Heart right ventricle (tissue), 16 donors: ENCODE measurements around the gene HOXD8. TPM values are rescaled to one million over a fixed set of nuclear protein-coding genes. Genes with fewer than 3 reads are reported as not detected.

Experiments
- ATAC-seq, 8 donors: fragments of 200-7000 bp; cut with Tn5 transposase; one replicate each; pipeline ENCODE4 v1.9.1; 2020; ENCODE audit warnings: mild to moderate bottlenecking in 8 of 8, moderate library complexity in 8 of 8, moderate number of reproducible peaks in 1 of 8
- DNase-seq, 2 donors: peaks; one replicate each; pipeline ENCODE4 v3.0.0-alpha.2; 2020
- H3K27ac ChIP-seq, 10 donors: fragments of 200-600 bp; sonication (generic) in 2 of 10; one replicate each; pipeline versions ENCODE4 v1.5.0 to v1.8.0; 2020 to 2022; ENCODE audit warnings: mild to moderate bottlenecking in 3 of 10
- H3K27me3 ChIP-seq, 7 donors: fragments of 200-600 bp; one replicate each; pipeline ENCODE4 v1.8.0; 2021 to 2022; ENCODE audit warnings: mild to moderate bottlenecking in 2 of 7
- H3K36me3 ChIP-seq, 9 donors: fragments of 200-600 bp; sonication (generic) in 1 of 9; one replicate each; pipeline versions ENCODE4 v1.5.0 to v1.8.0; 2020 to 2022; ENCODE audit warnings: mild to moderate bottlenecking in 2 of 9
- H3K4me1 ChIP-seq, 9 donors: fragments of 200-600 bp; sonication (generic) in 1 of 9; one replicate each; pipeline versions ENCODE4 v1.5.0 to v1.8.0; 2020 to 2022; ENCODE audit warnings: mild to moderate bottlenecking in 4 of 9
- H3K4me3 ChIP-seq, 10 donors: fragments of 200-600 bp; sonication (generic) in 2 of 10; one replicate each; pipeline versions ENCODE4 v1.5.0 to v1.8.0; 2020 to 2022; ENCODE audit warnings: mild to moderate bottlenecking in 7 of 10, moderate library complexity in 2 of 10
- H3K9me3 ChIP-seq, 11 donors: fragments of 200-600 bp in 10 of 11; sonication (generic) in 2 of 11; one replicate each; pipeline versions ENCODE4 v1.5.0 to v1.8.0; 2013 to 2022; ENCODE audit warnings: mild to moderate bottlenecking in 2 of 11, control low read depth in 1 of 11, moderate library complexity in 1 of 11
- WGBS, 2 donors: extraction: QIAGEN DNeasy Blood & Tissue Kit; methylation state at CpG; one replicate each; pipeline ENCODE4 v1.1.7; 2013; ENCODE audit warnings: inconsistent platforms in 1 of 2; 5-methylcytosine and 5-hydroxymethylcytosine counted together
- intact Hi-C, 10 donors: fragments of 100-400 bp; cut with DNase I; formaldehyde crosslinking; loops; one replicate each; pipeline versions ENCODE4 v1.11.1 to v1.14.2; 2022
- polyA plus RNA-seq, 2 donors: library from polyadenylated mRNA; stranded (reverse); fragments of 200-250 nt; gene quantifications; one replicate each; pipeline ENCODE4 v1.2.3, GENCODE V29; 2013
- total RNA-seq, 10 donors: library from RNA; stranded (reverse); fragmentation: NEBNext Ultra II Directional in 3 of 10; extraction: Animal tissue kit (Norgen Biotek cat#: 25700) in 3 of 10; gene quantifications; one replicate each; pipeline versions ENCODE4 v1.2.1 to v1.2.4, GENCODE V29; 2021 to 2023
- TF ChIP-seq, protein P1 (sequence below), 9 donors: fragments of 200-600 bp; sonication (generic) in 2 of 9; IDR thresholded peaks; one replicate each; pipeline versions ENCODE4 v1.5.0 to v1.8.0; 2021 to 2022; ENCODE audit warnings: antibody characterized with exemption in 9 of 9, mild to moderate bottlenecking in 5 of 9, moderate library complexity in 1 of 9
- donor health status: Arrhythmogenic right ventricular cardiomyopathy.
- donor health status: ischemic (EF 13 %, LVEDD 7.1; RV severe dilation, severe dysfunction).
- donor health status: healthy with polysubstance abuse.
- donor health status: DM: no; HTN: yes; CAD: no.
- donor health status: DM: no; HTN: no; CAD: no.
- donor health status: ischemic (EF 25% LVEDD 6.9; RV normal size, moderate dysfunction).
- donor health status: ischemic (EF 25% LVEDD 5.7; RV mildly dilated, moderate dysfunction).
- donor health status: healthy.
- donor health status: DM: yes; HTN: yes; CAD: no.
- donor health status: Ischemic cardiomyopathy.
- donor health status: ischemic (EF 35%, LVEDD 5.7; RV mildly dilated, moderate dysfunction).
- donor health status: nonischemic (EF 11% LVEDD 7.7; RV severe dilation, severe dysfunction).
- donor health status: DM: yes; HTN: yes; CAD: no.
- donor health status: PGD.
- donor health status: ischemic (EF 29% LVEDD 5.4; RV normal size, mild dysfunction).
- donor health status: nonischemic (EF 23%, LVEDD 6.1; RV moderate dilation, normal function).

The HOXD8 gene
- total and polyA plus RNA-seq, 12 donors, result 0.26 to 1.5 (median 0.42) TPM; not detected in 2

DNA sequence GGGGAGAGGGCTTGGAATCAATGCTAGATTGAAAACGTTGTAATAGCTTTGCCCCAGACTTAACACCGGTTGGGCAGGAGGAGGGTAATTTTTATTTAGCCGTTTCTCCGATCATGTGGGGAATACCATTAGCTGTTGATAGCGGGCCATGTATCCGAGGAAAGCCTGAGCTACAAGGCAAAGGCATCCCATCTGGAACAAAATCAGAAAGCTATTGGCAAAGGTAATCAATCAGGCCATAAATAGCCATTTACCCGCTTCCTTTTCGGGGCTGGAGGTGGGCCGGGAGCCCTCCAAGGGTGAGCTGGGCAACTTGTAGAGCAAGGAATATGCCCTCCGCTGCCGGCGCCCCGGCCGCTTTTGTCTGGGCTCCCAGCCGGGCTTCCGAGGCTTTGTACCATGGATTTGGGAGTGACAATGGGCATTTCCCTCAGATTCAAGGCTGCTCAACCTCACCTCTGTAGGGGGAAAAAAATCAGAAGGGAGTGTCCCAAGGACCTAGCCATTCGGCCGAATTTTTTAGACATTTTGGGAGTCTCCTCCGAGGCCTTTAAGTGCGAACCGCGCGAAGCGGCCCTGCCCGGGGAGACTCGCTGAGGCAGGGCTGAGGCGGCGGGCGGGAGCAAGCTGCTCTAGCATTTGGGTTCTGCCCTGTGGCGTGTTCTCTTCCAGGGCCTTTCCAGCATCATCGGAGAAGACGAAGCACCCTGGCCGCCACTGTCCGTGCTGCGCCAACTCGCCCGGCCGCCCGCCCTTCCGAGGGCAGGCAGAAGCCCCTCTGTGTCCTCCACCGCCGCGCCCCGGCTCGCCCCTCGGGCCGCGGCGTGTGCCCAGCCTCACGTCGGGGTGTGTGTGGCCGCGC lies 8.1 kb upstream of the HOXD8 start:
- 6 to 11% methylated on average over 53 of the region's 53 CpGs for WGBS, 2 donors
- intact Hi-C loops, result loop anchor here in 7 of 10 donors (2.0 to 10.0 kb wide), 4 partner anchors 53 to 1026 kb away; no protein-coding TSS in a partner anchor
- peak overlapping the region in 1 of 10 donors; percentile 41 for H3K4me3 ChIP-seq
- ATAC-seq (no peak), DNase-seq (no peak)
- H3K4me1 ChIP-seq, result peaks cover 0 to 23% (median 17%) of the 10 kb centered on the region in 9 donors
- no peaks in the 10 kb centered on the region for H3K36me3 ChIP-seq
- H3K27ac ChIP-seq, result no peak overlapping the region
- no peaks in the 10 kb centered on the region for H3K9me3 ChIP-seq
- H3K27me3 ChIP-seq, result peaks cover 78 to 100% (median 100%) of the 10 kb centered on the region in 7 donors
- TF ChIP-seq, protein P1, sequence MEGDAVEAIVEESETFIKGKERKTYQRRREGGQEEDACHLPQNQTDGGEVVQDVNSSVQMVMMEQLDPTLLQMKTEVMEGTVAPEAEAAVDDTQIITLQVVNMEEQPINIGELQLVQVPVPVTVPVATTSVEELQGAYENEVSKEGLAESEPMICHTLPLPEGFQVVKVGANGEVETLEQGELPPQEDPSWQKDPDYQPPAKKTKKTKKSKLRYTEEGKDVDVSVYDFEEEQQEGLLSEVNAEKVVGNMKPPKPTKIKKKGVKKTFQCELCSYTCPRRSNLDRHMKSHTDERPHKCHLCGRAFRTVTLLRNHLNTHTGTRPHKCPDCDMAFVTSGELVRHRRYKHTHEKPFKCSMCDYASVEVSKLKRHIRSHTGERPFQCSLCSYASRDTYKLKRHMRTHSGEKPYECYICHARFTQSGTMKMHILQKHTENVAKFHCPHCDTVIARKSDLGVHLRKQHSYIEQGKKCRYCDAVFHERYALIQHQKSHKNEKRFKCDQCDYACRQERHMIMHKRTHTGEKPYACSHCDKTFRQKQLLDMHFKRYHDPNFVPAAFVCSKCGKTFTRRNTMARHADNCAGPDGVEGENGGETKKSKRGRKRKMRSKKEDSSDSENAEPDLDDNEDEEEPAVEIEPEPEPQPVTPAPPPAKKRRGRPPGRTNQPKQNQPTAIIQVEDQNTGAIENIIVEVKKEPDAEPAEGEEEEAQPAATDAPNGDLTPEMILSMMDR (IDR thresholded peaks at IDR 0.05), result no peak

DNA sequence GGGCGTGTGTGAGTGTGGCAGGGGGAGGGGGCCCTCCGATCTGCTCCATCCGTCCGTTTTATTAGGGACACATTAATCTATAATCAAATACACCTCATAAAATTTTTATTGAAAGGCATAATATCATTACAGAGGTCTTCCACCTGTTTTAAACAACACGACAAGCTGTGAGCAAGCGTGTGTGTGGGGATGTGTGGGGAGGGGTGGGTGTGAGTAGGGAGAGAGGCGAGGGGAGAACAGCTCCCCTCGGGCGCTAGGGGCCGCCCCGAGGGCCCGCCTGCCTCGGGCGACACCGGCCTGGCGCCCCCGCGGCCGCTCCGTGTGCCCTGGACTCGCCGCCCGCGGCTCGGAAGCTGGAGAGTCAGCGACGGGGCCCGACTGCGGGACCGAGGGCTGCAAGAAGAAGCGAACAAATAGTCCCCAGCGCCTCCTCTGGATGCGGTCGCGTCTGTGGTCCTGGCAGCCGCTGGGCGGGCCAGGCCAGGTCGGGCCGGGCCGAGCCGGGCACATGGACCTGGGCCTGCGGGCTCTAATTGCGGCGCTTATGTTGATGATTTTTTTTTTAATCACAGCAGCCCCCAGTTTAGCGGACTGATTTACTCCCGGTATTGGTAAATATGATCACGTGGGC lies 7.3 kb upstream of the HOXD8 start:
- H3K27me3 ChIP-seq, result peaks cover 70 to 100% (median 100%) of the 10 kb centered on the region in 7 donors
- H3K27ac ChIP-seq, result no peak overlapping the region
- 2 to 4% methylated on average over 43 to 47 of the region's 47 CpGs for WGBS, 2 donors
- no peak for DNase-seq
- no peaks in the 10 kb centered on the region for H3K36me3 ChIP-seq
- peak overlapping the region in 9 of 10 donors; percentile 20 to 49 (median 37) for H3K4me3 ChIP-seq
- peak in 2 of 8 donors; percentile 20 to 27 for ATAC-seq
- no peaks in the 10 kb centered on the region for H3K9me3 ChIP-seq
- H3K4me1 ChIP-seq, result peaks cover 0 to 23% (median 19%) of the 10 kb centered on the region in 9 donors
- TF ChIP-seq, protein P1 (IDR thresholded peaks at IDR 0.05), result no peak
- intact Hi-C loops, result loop anchor here in 7 of 10 donors (2.0 to 10.0 kb wide), 4 partner anchors 53 to 1025 kb away; no protein-coding TSS in a partner anchor

DNA sequence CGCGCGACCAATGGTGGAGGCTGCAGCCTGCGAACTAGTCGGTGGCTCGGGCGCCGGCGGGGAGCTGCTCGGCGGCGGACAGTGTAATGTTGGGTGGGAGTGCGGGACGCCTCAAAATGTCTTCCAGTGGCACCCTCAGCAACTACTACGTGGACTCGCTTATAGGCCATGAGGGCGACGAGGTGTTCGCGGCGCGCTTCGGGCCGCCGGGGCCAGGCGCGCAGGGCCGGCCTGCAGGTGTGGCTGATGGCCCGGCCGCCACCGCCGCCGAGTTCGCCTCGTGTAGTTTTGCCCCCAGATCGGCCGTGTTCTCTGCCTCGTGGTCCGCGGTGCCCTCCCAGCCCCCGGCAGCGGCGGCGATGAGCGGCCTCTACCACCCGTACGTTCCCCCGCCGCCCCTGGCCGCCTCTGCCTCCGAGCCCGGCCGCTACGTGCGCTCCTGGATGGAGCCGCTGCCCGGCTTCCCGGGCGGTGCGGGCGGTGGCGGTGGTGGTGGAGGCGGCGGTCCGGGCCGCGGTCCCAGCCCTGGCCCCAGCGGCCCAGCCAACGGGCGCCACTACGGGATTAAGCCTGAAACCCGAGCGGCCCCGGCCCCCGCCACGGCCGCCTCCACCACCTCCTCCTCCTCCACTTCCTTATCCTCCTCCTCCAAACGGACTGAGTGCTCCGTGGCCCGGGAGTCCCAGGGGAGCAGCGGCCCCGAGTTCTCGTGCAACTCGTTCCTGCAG lies 6.7 kb upstream of the HOXD8 start, which contains the start of gene HOXD9:
HOXD9 (plus strand) TSS at position 37 of the 728 bp plus-strand sequence; CDS start at position 87, 50 bp downstream.
- intact Hi-C loops, result loop anchor here in 7 of 10 donors (2.0 to 10.0 kb wide), 4 partner anchors 54 to 1024 kb away; no protein-coding TSS in a partner anchor
- Histone ChIP-seq H3K27me3 (peaks cover 64 to 100% (median 99%) of the 10 kb centered on the region in 7 donors), H3K9me3 (no peaks in the 10 kb centered on the region), H3K4me1 (peaks cover 0 to 26% (median 20%) of the 10 kb centered on the region in 9 donors), H3K36me3 (no peaks in the 10 kb centered on the region), H3K4me3 (peak within 1 kb of the TSS; percentile 8 to 49 (median 36)), H3K27ac (no peak within 1 kb of the TSS)
- DNase-seq (no peak), ATAC-seq (peak in 3 of 8 donors; percentile 38 to 61 (median 38))
- TF ChIP-seq, protein P1 (IDR thresholded peaks at IDR 0.05), result no peak
- WGBS, 2 donors, result 1 to 2% methylated on average over 64 to 84 of the region's 84 CpGs
